MM.1S (cell line): Measurements from ENCODE around the gene KLHDC1.

ENCODE experiments used
- CTCF ChIP-seq: fragments of 300-600 bp; sonication (generic); IDR thresholded peaks from 2 replicates; pipeline ENCODE4 v1.5.1; 2016; ENCODE audit warnings: antibody characterized with exemption, low read length, mixed read lengths
- EZH2 ChIP-seq: fragments of 300-600 bp; sonication (generic); optimal IDR thresholded peaks from 2 replicates; pipeline ENCODE3; 2017; ENCODE audit warnings: low read depth, mild to moderate bottlenecking, antibody characterized with exemption, low read length, mixed read lengths

GRCh38 chr14:49796025-49796424 is 103.1 kb downstream of the KLHDC1 start:
- TF ChIP-seq CTCF, result no peak
- TF ChIP-seq EZH2, result no peak
